Measurements from ENCODE around the gene RING1.

Gene RING1

DNA sequence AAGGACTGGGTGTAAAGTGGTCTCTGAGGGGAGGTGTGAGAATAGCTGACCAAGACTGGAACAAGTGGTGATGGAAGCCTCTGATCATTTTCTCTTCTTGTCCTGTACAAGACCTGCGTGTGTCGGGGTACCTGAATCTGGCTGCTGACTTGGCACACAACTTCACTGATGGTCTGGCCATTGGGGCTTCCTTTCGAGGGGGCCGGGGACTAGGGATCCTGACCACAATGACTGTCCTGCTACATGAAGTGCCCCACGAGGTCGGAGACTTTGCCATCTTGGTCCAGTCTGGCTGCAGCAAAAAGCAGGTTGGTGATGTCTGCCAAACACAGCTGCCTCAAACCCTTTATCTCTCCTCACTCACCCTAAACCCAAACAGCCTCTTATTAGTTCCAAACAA is 5.5 kb upstream of the RING1 start:
- no peak for FAIRE-seq
- DNase-seq (ENCODE audit: insufficient read length, low spot score): no peak
- TF ChIP-seq POLR2A (IDR thresholded peaks at IDR 0.05; ENCODE audit: low read depth, low read length): no peak

DNA sequence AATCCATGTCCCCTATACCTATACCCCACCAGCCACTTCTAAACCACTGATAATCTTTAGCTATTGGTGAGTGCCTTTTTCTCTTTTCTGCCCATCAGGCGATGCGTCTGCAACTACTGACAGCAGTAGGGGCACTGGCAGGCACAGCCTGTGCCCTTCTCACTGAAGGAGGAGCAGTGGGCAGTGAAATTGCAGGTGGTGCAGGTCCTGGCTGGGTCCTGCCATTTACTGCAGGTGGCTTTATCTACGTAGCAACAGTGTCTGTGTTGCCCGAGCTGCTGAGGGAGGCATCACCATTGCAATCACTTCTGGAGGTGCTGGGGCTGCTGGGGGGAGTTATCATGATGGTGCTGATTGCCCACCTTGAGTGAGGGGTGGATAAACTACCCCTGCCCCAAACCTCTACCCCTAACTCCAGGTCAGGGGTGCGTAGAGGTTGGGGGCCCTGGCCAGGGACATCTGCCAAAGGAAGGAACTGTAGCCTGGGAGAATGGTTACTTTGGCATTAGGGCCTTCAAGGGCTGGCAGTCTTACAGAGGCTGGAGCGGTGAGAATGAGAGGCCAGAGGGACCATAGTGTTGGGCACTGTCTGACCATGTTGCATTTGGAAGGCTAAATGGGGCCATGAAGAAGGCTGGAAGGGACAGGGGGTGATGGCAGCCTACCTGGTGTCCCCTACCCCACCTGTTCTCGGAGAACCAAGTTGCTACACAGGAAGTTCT is 4.7 kb upstream of the RING1 start:
- DNase-seq (ENCODE audit: insufficient read length, low spot score) (no peak), FAIRE-seq (no peak)
- TF ChIP-seq POLR2A (IDR thresholded peaks at IDR 0.05; ENCODE audit: low read depth, low read length): no peak

DNA sequence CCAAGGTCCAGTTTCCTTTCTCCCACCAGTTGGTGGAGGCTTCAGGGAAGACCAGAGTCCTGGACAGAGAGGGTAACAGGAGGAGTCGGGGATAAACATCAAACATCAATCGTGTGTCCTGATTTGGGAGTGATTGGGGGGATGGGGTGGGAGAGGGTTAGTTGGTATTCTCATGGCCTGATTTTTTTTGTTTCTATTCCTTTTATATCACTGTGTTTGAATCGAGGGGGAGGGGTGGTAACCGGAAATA is 4.2 kb upstream of the RING1 start:
- no peak for TF ChIP-seq POLR2A (IDR thresholded peaks at IDR 0.05; ENCODE audit: low read depth, low read length)
- no peak for DNase-seq (ENCODE audit: insufficient read length, low spot score)
- no peak for FAIRE-seq

DNA sequence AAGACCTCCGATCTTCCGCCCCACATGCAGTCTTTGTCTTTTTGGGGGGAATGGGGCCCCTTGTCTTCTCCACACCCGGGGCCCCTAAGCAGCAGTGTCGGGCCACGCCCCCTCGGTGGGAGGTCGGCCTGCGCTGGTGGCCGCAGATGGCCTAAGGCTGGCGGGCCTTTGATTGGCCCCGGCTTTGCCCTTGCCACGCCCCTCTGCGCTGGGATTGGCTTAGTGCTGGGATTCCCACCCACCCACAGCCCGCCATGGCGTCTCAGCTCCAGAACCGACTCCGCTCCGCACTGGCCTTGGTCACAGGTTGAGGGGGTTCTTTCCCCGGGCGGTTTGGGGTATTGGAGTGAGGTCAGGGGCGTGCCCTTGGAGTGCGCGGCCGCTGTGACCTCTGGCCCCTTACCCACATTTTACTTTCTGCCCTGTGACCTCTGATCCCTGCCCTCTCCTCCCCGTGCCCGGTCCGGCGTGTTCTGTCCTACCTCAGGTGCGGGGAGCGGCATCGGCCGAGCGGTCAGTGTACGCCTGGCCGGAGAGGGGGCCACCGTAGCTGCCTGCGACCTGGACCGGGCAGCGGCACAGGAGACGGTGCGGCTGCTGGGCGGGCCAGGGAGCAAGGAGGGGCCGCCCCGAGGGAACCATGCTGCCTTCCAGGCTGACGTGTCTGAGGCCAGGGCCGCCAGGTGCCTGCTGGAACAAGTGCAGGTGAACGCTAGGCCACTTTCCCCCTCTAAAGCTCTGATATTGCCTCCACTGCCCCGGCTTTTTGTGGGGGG is 3.7 kb upstream of the RING1 start, which contains the start of gene HSD17B8:
Gene HSD17B8, plus strand, starts transcription at position 241 of the 776 bp plus-strand sequence. Its CDS starts 14 bp downstream, at position 255.
- no peak for FAIRE-seq
- TF ChIP-seq POLR2A (IDR thresholded peaks at IDR 0.05; ENCODE audit: low read depth, low read length): no peak
- DNase-seq (ENCODE audit: insufficient read length, low spot score): no peak

DNA sequence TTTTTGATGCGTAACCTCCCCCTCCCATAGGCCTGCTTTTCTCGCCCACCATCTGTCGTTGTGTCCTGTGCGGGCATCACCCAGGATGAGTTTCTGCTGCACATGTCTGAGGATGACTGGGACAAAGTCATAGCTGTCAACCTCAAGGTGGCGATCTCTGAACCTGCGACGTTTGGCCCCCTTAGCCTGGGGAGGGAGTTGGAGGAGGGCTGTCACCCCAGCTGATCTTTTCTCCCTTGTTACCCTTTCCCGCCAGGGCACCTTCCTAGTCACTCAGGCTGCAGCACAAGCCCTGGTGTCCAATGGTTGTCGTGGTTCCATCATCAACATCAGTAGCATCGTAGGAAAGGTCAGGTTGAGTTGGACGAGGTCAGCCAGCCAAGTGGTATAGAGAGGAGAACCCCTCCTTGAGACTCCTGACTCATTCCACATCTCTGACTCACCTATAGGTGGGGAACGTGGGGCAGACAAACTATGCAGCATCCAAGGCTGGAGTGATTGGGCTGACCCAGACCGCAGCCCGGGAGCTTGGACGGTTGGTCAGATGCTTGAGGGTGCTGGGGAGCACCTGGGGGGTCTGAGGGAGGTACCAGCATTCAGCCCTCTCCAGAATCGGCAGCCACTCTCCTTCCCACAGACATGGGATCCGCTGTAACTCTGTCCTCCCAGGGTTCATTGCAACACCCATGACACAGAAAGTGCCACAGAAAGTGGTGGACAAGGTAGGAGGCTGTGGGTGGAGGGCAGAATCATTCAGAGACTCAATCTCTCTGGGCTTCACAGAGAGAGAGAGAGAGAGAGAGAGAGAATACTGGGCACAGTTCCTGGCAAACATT is 2.9 kb upstream of the RING1 start:
- DNase-seq (ENCODE audit: insufficient read length, low spot score): peak; percentile 95
- FAIRE-seq: peak; percentile 57
- TF ChIP-seq POLR2A (IDR thresholded peaks at IDR 0.05; ENCODE audit: low read depth, low read length): no peak

DNA sequence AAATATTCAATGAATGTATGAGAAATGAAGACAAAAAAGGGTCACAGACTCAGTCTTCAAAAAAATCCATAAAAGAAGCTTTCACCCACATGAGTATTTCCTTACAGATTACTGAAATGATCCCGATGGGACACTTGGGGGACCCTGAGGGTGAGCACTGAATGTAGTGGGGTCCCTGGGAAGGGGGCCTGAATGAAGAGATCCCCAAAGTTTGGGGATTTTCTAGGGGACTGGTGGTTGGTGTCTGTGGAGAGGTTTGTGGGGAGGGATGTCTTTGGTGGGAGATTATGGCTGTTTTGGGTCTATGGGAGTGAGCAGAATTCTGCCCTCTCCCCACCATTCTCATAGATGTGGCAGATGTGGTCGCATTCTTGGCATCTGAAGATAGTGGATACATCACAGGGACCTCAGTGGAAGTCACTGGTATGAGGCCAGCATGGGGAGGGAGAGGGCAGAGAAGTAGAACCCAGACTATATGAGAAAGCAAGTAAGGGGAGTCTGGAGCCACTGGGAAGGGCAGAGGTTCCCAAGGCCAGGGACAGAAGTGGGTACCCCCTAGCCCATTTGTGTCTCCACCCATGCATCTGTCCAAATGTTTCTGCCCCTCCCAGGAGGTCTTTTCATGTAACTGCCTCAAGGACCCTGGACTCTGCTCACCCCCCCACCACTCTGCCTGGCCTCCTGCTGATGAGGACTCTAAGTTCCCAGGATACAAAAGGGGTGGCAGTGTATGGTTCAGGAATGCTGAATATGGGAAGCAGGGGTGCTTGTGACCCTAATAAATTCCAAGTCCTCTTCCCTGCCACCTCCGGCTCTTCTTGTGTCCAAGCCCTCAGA is 2.1 kb upstream of the RING1 start:
- TF ChIP-seq POLR2A (IDR thresholded peaks at IDR 0.05; ENCODE audit: low read depth, low read length): no peak
- DNase-seq (ENCODE audit: insufficient read length, low spot score): no peak
- FAIRE-seq: no peak

DNA sequence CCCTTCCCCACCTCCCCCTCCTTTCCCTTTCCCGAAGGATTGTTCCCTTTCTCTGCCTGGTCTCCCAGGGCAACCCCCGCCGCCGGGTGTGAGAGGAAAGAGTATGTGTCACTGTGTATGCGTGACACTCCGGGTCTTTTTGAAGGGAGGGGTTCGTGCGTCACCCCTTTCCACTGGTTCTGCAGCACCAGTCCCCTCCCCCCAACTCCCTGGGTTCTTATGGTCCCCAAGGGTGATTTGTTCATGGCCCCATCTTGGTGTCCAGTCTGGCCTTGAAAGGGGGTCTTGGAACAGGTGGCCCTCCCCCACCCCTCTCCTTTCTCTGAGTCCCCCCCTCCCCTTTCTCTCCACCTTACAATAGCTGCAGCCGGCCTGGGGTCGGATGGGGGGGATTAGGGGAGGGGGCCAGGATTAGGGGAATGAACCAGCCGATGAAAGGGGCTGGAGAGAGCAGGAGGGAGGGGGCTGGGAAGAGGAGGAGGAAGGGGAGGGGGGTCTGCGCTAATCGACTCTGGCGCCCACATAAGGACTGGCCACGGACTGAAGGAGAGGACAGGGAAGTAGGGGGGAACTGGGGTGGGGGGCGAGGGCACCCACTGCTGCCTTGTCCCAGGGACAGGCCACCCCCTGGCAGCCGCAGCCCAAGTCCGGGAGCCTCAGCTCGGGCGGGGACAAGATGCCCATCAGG is 1.3 kb upstream of the RING1 start:
- DNase-seq (ENCODE audit: insufficient read length, low spot score) (no peak), FAIRE-seq (no peak)
- TF ChIP-seq POLR2A (IDR thresholded peaks at IDR 0.05; ENCODE audit: low read depth, low read length): no peak

GRCh38 chr6:33207552-33208090 is 679 bp upstream of the RING1 start:
- DNase-seq (ENCODE audit: insufficient read length, low spot score) (no peak), FAIRE-seq (no peak)
- TF ChIP-seq POLR2A (IDR thresholded peaks at IDR 0.05; ENCODE audit: low read depth, low read length): no peak

- no peak for TF ChIP-seq POLR2A (IDR thresholded peaks at IDR 0.05; ENCODE audit: low read depth, low read length)
- DNase-seq (ENCODE audit: insufficient read length, low spot score) (no peak), FAIRE-seq (no peak)
Measured at GRCh38 chr6:33209856-33210255, 1.6 kb downstream of the RING1 start.

DNA sequence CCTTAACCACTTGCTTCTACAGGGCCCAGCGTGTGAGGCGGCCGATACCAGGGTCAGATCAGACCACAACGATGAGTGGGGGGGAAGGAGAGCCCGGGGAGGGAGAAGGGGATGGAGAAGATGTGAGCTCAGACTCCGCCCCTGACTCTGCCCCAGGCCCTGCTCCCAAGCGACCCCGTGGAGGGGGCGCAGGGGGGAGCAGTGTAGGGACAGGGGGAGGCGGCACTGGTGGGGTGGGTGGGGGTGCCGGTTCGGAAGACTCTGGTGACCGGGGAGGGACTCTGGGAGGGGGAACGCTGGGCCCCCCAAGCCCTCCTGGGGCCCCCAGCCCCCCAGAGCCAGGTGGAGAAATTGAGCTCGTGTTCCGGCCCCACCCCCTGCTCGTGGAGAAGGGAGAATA is 2.8 kb downstream of the RING1 start:
- DNase-seq (ENCODE audit: insufficient read length, low spot score) (no peak), FAIRE-seq (no peak)
- no peak for TF ChIP-seq POLR2A (IDR thresholded peaks at IDR 0.05; ENCODE audit: low read depth, low read length)

DNA sequence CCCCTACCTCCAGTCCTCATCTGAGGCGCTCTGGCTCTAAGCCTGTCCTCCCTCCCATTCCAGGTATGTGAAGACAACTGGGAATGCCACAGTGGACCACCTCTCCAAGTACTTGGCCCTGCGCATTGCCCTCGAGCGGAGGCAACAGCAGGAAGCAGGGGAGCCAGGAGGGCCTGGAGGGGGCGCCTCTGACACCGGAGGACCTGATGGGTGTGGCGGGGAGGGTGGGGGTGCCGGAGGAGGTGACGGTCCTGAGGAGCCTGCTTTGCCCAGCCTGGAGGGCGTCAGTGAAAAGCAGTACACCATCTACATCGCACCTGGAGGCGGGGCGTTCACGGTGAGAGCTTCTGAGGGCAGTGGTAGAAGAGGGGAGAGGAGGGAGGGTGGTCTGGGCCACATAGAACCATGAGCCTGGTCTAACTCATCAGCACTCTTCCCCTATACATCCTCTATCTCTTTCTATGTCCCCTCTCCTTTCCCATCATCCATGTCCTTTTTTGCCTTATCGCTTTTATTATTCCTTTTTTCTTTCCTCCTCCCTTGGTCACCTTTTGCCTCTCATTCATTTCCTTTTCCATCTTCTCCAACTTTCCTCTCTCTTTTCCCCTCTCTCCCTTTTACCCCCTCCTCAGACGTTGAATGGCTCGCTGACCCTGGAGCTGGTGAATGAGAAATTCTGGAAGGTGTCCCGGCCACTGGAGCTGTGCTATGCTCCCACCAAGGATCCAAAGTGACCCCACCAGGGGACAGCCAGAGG is 3.5 kb downstream of the RING1 start:
- FAIRE-seq (no peak), DNase-seq (ENCODE audit: insufficient read length, low spot score) (no peak)
- TF ChIP-seq POLR2A (IDR thresholded peaks at IDR 0.05; ENCODE audit: low read depth, low read length): no peak

- TF ChIP-seq POLR2A (IDR thresholded peaks at IDR 0.05; ENCODE audit: low read depth, low read length): no peak
- no peak for FAIRE-seq
- no peak for DNase-seq (ENCODE audit: insufficient read length, low spot score)
Measured at GRCh38 chr6:33212857-33213165, 4.5 kb downstream of the RING1 start.

Data from H54 (cell line).